GM19035 (cell line): ENCODE results near the gene PLCL2.
A peak's percentile ranks its signal among the peaks of the same experiment; 100 is the strongest.

Experiments used
- ATAC-seq: cut with Tn5 transposase; IDR thresholded peaks from one replicate; pipeline ENCODE4 v1.9.1; 2021; ENCODE audit not compliant: unreplicated experiment

Gene PLCL2

DNA sequence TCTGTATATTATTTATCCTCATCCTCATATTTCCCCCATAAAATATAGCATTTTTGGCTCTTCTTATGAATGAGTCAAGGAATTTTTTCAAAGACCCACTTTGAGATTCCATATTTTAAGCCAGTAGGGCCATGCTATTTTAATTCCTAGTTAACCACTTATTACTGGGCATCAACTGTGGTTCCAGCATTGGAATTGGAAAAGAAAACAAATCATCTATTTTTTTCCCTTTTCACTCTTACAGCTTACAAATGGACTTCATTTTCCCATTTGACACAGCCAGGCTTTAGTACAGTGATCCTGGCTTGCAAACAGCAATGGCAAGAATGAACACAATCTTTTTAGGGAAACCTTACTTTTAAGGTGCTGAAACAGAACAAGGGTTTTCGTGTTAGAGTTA is 19.4 kb upstream of the PLCL2 start:
- no peak for ATAC-seq

DNA sequence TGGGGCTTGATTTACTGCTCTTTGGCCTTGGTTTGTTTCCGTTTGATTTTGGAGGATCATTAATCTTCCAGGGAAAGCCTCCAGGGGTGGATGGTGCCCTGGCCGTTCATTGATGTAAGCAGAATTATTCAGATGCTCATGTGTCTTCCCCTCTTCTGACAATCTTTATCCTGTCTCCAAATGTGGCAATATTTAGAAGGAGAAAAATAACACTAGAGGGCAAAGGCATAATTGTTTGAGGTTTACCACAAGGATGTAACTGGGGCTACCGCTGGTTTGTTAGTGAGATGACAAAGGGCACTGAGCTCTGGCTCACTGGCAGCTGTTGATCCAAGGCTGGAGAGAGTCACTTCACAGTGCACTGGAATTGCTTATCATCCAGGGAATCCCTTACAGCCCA is 18.2 kb upstream of the PLCL2 start:
- no peak for ATAC-seq

- ATAC-seq, result no peak
Measured at GRCh38 chr3:16868513-16868912, 16.2 kb upstream of the PLCL2 start.

DNA sequence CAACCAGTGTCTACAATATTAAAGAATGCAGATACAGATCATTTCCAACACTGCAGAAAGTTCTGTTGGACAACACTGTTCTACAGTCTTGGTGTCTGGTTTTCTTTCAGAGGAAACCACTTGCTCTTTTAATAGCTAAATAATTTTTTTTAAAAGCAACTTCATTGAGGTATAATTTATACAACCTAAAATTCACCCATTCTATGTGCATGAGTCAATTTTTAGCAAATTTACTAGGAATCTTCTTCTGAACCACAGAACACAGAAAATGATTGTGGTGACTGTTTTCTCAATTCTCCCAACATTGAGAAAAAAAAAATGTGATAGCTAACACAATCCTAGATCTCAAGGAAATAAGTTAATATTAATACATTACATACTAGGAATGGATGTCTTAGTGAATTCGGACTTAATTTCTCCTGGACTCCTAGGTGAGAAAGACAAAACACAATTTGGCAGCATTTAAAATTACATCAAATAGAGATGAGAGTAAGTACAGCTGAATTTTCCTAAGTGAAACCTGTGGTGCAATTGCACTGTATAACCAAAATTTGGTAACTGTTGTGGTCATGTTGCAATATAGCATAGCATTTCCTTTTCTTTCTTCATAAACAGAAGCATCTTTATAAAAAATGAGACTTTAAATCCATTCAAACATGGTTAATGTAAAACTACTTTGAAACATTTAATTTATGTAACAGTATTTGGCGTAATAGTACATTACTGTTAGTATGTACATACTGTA is 15.3 kb upstream of the PLCL2 start:
- no peak for ATAC-seq

GRCh38 chr3:16871915-16872842 is 12.6 kb upstream of the PLCL2 start:
- no peak for ATAC-seq

- ATAC-seq, result no peak
Measured at GRCh38 chr3:16873872-16874271, 10.9 kb upstream of the PLCL2 start.

- no peak for ATAC-seq
Measured at GRCh38 chr3:16875876-16876550, 8.7 kb upstream of the PLCL2 start.

GRCh38 chr3:16877505-16877904 is 7.2 kb upstream of the PLCL2 start:
- ATAC-seq, result no peak

GRCh38 chr3:16877911-16878310 is 6.8 kb upstream of the PLCL2 start:
- no peak for ATAC-seq

DNA sequence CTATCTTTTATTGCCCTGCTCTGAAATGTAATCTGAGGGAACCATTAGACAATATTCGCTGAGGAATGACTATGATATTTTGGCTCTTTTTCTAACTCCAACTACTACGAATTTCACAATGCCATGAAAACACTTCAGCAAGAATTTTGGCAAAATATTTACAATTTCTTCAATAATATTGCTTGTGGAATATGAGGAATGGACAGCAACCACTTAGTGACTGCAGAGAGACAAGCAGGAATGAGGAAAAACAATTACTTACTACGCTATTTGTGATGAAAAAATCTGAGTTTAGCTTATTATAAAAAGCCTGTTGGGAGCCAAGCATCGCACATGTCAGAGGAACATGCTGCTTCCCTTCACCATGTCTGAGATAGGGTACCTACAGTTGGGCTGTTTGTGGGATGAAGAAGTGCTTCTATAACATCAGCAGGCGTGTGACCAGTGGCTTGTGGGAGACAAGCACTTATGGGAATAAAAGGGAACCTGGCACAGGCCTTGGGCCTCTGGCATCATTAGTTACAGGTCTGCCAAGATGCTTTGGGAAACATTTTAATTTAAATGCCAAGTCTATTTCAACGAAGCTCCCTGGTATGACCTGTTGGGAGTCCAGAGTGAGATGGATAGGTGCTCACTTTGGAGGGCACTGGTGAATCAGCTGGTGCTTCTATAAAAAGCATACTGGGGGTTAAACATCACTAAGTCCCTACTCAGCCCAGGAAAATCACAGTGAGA is 2.7 kb upstream of the PLCL2 start:
- ATAC-seq, result no peak

- no peak for ATAC-seq
Measured at GRCh38 chr3:16883057-16883722, 1.6 kb upstream of the PLCL2 start.

GRCh38 chr3:16883723-16884083 is 1.1 kb upstream of the PLCL2 start:
- no peak for ATAC-seq

- ATAC-seq, result peak; percentile 39
Measured at GRCh38 chr3:16884084-16884747, 539 bp upstream of the PLCL2 start.

DNA sequence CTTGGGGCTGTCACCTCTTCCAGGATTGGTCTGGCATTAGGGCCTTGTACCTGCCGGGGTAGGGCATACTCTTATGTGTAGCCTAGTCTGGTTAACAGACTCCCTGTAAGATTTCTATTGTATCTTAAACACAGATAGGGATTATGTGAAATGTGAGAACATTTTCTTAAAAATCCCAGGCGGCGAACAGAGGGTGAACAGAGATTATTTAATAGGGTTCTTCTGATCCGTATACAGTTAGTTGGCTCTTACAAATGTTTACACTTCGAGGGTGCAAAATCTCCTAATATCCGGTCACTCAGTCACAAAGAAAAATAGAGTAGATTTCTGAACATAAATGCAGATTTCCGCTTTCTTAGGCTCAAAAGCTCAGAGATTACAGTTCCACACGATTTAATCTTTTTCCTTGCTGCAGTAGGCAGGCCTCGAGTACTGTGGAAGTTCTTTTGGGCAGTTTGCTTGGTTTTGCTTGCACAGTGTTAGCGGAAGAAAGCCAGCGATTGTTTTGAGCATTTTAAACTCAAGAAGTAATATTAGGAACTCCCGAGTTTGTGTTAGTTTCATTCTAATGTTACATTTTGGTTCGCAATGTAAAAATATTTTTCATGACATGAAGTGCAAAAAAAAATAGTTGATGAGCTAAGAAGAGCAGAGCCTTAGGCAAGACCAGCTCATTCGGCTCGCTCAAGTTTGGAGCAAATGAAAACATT is 993 bp downstream of the PLCL2 start:
- peak; percentile 28 for ATAC-seq

DNA sequence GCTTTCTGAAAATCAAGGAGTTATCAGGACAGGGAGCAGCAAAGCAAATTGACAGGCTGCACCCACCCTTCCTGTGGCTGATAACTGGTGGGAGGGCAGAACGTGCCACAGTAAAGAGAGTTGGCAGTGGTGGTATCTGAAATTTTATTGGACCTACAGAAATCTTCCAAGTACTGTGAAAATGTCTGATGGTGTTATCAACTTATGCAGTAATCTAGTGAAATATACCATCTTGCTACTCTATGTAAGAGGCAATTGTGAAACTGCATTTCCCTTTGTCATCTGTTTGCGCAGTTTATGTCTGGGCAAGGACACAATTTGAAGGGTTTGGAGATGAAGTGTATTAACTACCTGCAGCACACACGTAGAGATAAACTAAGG is 1.5 kb downstream of the PLCL2 start:
- no peak for ATAC-seq

DNA sequence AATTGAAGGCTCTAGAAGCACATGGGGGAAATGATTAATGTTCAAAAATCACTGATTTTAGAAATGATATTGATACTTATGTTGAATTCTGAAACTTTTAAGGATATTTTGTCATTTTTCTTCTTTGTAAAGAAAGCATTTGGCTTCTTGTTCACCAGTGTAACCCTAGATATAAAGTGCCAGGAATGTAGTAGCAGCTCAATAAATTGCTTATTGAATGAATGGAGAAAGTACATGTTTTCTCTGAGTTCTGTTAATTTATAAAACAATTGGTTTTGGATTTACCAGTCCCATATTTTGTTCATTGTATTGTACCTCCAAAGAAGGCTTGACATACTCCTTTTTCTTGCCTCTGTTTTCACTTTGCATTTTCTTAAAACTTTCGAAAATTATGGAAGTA is 2.4 kb downstream of the PLCL2 start:
- ATAC-seq, result no peak

GRCh38 chr3:16888356-16888755 is 3.6 kb downstream of the PLCL2 start:
- no peak for ATAC-seq

DNA sequence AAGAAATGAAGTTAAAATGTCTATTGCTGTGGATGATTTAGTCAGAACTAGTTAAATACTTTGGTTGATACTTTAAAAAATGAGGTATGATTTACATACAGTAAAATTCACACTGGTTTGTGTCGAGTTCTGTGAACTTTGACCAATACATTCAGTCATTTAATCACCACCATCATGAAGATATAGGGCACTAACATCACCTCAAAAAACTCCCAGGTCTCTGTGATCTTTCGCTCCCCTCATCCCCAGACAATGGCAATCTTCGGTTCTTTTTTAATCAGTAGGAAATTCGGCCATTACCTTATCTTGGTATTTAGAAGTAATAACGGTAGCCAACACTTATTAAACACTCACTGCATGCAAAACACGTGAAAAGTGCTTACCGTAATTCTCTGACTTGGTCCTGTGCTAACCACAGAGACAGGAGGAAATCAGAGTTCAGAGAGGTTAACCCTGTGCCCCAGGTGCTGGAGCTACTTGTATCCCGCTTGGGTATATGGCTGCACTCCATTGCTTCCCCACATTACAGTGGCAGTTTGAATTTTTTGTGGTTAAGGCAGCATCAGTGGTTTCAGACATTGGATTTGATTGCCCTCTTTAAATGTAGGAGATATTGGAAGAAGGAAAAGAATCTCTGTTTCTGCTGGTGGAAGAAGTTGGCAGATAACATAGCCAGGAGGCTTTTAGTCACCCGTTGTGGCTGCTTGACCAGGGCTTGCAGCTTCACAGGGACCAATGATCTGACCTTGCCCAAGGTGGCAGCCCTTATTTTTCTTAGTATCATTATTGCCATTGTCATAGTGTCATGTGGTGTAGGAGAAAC is 4.2 kb downstream of the PLCL2 start:
- peak; percentile 37 for ATAC-seq
